Natural killer cell (primary cell): Measurements from ENCODE around the gene GIGYF2. TPM values are rescaled to one million over a fixed set of nuclear protein-coding genes. Genes with fewer than 3 reads are reported as not detected.

Experiments used
- ATAC-seq, 3 donors: fragments of 150-1000 bp in 2 of 3; fragments of 200-7000 bp in 1 of 3; cut with Tn5 transposase; 1 replicate in 1 of 3; 2 replicates in 2 of 3; pipeline ENCODE4 v1.10.0; 2021; ENCODE audit warnings: mild to moderate bottlenecking in 2 of 3, moderate library complexity in 2 of 3
- DNase-seq, 2 donors: peaks; one replicate each; pipeline versions ENCODE4 v3.0.0 to v3.0.0-alpha.2; 2013 to 2021; ENCODE audit warnings: mixed read lengths in 1 of 2
- H3K27ac ChIP-seq: one replicate; pipeline ENCODE4 v1.5.1; 2013; ENCODE audit warnings: mild to moderate bottlenecking, low read length
- H3K27me3 ChIP-seq: one replicate; pipeline ENCODE4 v1.6.1; 2013; ENCODE audit warnings: low read length; ENCODE audit not compliant: control insufficient read depth, insufficient read depth
- H3K36me3 ChIP-seq: one replicate; pipeline ENCODE4 v1.6.1; 2013; ENCODE audit warnings: low read length; ENCODE audit not compliant: control insufficient read depth, insufficient read depth
- H3K4me1 ChIP-seq: one replicate; pipeline ENCODE4 v1.6.1; 2013; ENCODE audit warnings: low read length; ENCODE audit not compliant: control insufficient read depth, insufficient read depth
- H3K4me3 ChIP-seq: one replicate; pipeline ENCODE4 v1.5.1; 2013; ENCODE audit warnings: low read length
- H3K9me3 ChIP-seq: one replicate; pipeline ENCODE4 v1.6.1; 2013; ENCODE audit warnings: low read length; ENCODE audit not compliant: control insufficient read depth, insufficient read depth
- H3K27ac Mint-ChIP-seq, 2 donors: one replicate each; pipeline ENCODE4 v1.8.0; 2022; ENCODE audit warnings: mild to moderate bottlenecking in 2 of 2, mixed read lengths in 2 of 2, moderate library complexity in 1 of 2
- H3K27me3 Mint-ChIP-seq, 2 donors: one replicate each; pipeline ENCODE4 v1.8.0; 2022; ENCODE audit warnings: low read depth in 2 of 2, mixed read lengths in 2 of 2
- H3K36me3 Mint-ChIP-seq: one replicate; pipeline ENCODE4 v1.8.0; 2022; ENCODE audit warnings: mixed read lengths
- H3K4me1 Mint-ChIP-seq, 2 donors: one replicate each; pipeline ENCODE4 v1.8.0; 2022; ENCODE audit warnings: mixed read lengths in 2 of 2
- H3K4me3 Mint-ChIP-seq: one replicate; pipeline ENCODE4 v1.8.0; 2022; ENCODE audit warnings: mild to moderate bottlenecking, moderate library complexity, mixed read lengths
- H3K9me3 Mint-ChIP-seq, 2 donors: one replicate each; pipeline ENCODE4 v1.8.0; 2022; ENCODE audit warnings: mixed read lengths in 2 of 2
- WGBS: methylation state at CpG from one replicate; pipeline ENCODE4 v1.1.7; 2013; ENCODE audit warnings: missing lambda C conversion rate; ENCODE audit not compliant: insufficient coverage; 5-methylcytosine and 5-hydroxymethylcytosine counted together
- intact Hi-C: fragments of 100-400 bp; cut with micrococcal nuclease; formaldehyde crosslinking; loops from one replicate; pipeline ENCODE4 v1.14.2; 2022
- total RNA-seq, 4 donors: library from RNA; stranded (reverse); fragments of 120-200 nt in 1 of 4; gene quantifications; one replicate each; pipeline versions ENCODE4 v1.2.3 to v1.2.4, GENCODE V29; 2013 to 2022
- TF ChIP-seq, protein P1 (sequence below): fragments of 200-600 bp; IDR thresholded peaks from one replicate; pipeline ENCODE4 v1.8.0; 2022; ENCODE audit warnings: antibody characterized with exemption

GIGYF2 gene
- total RNA-seq, 3 donors from 2014 or later (not counting 1 experiment from before 2014, with no cell fraction given) = 73.6 to 85.3 (median 80.1) TPM

DNA sequence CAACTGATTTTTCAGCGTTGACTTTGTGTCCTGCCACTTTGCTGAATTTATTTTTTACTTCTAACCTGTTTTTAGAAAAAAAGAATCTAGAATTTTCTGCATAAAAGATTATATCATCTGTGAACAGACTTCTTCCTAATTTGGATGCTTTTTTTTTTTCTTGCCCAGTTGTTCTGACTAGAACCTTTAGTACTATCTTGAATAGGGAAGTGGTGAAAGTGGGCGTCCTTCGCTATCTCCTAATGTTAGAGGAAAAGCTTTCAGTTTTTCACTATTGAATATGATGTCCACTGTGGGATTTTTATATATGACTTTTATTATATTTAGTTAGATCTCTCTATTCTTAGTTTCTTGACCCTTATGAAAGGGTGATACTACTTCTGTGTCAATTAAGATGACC is 105.0 kb downstream of the GIGYF2 start:
- intact Hi-C loops = no loop called here
- Mint-ChIP-seq H3K36me3 (peaks cover 15% of the 10 kb centered on the region), H3K27ac (no peak overlapping the region), H3K27me3 (no peaks in the 10 kb centered on the region), H3K4me1 (peaks cover 0 to 5% of the 10 kb centered on the region in 2 donors), H3K9me3 (no peaks in the 10 kb centered on the region), H3K4me3 (no peak overlapping the region)
- Histone ChIP-seq H3K4me3 (no peak overlapping the region), H3K36me3 (peaks cover 23% of the 10 kb centered on the region), H3K27ac (no peak overlapping the region), H3K27me3 (no peaks in the 10 kb centered on the region), H3K9me3 (no peaks in the 10 kb centered on the region), H3K4me1 (no peaks in the 10 kb centered on the region)
- ATAC-seq (no peak), DNase-seq (no peak)
- WGBS = no CpG with 5 or more reads among the region's 3 CpGs
- TF ChIP-seq, protein P1, sequence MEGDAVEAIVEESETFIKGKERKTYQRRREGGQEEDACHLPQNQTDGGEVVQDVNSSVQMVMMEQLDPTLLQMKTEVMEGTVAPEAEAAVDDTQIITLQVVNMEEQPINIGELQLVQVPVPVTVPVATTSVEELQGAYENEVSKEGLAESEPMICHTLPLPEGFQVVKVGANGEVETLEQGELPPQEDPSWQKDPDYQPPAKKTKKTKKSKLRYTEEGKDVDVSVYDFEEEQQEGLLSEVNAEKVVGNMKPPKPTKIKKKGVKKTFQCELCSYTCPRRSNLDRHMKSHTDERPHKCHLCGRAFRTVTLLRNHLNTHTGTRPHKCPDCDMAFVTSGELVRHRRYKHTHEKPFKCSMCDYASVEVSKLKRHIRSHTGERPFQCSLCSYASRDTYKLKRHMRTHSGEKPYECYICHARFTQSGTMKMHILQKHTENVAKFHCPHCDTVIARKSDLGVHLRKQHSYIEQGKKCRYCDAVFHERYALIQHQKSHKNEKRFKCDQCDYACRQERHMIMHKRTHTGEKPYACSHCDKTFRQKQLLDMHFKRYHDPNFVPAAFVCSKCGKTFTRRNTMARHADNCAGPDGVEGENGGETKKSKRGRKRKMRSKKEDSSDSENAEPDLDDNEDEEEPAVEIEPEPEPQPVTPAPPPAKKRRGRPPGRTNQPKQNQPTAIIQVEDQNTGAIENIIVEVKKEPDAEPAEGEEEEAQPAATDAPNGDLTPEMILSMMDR = no peak

DNA sequence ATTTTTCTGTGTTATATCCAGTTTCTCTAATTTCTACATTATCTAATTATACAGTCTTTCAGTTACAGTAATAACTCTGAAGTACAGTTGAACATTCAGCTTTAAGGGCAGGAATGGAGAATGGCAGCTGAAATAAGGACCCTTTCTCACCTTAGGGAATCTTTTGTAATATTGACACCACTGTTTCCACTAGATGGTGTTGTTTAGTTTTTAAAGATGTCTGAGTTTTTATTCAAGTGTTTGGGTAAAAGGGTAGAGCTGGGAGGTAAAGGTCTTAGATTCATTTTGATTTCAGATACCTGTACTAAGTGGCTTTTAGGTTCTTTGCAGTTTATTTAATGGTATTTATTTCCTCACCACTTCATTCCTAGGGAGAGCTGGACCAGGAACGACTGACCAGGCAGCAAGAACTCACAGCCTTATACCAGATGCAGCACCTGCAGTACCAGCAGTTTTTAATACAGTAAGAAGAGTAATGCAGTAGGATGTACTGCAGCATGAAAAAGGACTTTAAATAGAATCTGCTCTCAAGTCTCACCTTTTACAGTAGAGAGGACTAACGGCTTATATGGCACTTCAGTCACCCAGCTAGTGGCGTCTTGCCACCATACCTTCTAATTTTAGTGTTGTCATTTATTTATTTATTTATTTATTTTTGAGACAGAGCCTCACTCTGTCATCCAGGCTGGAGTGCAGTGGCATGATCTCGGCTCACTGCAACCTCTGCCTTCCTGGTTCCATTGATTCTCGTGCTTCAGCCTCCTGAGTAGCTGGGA is 112.4 kb downstream of the GIGYF2 start:
- no peaks in the 10 kb centered on the region for H3K4me1 Mint-ChIP-seq
- no peaks in the 10 kb centered on the region for H3K27me3 ChIP-seq
- no peaks in the 10 kb centered on the region for H3K27me3 Mint-ChIP-seq
- H3K27ac ChIP-seq = no peak overlapping the region
- H3K4me1 ChIP-seq = no peaks in the 10 kb centered on the region
- no peak overlapping the region for H3K4me3 ChIP-seq
- TF ChIP-seq, protein P1 = no peak
- no peak overlapping the region for H3K4me3 Mint-ChIP-seq
- peak in 1 of 2 donors; percentile 9 for DNase-seq
- no peaks in the 10 kb centered on the region for H3K9me3 Mint-ChIP-seq
- peaks cover 69% of the 10 kb centered on the region for H3K36me3 ChIP-seq
- WGBS = 98% methylated on average over 3 of the region's 5 CpGs
- ATAC-seq = no peak
- peaks cover 6% of the 10 kb centered on the region for H3K36me3 Mint-ChIP-seq
- intact Hi-C loops = loop anchor here (2.0 kb wide), 1 partner anchor 443 kb away; no protein-coding TSS in a partner anchor
- H3K9me3 ChIP-seq = no peaks in the 10 kb centered on the region
- no peak overlapping the region for H3K27ac Mint-ChIP-seq

DNA sequence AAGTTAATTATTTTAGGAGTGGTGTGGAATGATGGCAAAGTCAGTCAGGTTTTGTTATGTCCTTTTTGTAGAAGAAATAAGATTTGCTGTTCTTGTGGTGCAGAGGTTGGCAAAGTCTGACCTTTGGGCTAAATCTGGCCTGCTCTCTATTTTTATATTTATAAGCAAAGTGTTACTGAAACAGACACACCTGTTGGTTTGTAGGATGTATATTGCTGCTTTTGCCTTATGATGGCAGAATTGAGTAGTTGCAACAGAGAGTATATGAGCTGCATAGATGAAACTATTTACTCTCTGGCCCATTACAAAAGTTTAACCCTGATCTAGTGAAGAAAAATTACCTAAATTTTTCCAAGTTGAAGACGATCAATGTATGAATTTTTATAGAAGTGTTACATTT is 113.3 kb downstream of the GIGYF2 start:
- H3K9me3 Mint-ChIP-seq = no peaks in the 10 kb centered on the region

More for the DNA sequence above, 113.3 kb downstream of the GIGYF2 start:
- no peaks in the 10 kb centered on the region for H3K4me1 ChIP-seq
- TF ChIP-seq, protein P1 = no peak
- WGBS = no CpG with 5 or more reads among the region's 1 CpG
- ATAC-seq (no peak), DNase-seq (no peak)
- Mint-ChIP-seq H3K27ac (no peak overlapping the region), H3K4me3 (no peak overlapping the region), H3K36me3 (peaks cover 6% of the 10 kb centered on the region), H3K27me3 (no peaks in the 10 kb centered on the region), H3K4me1 (no peaks in the 10 kb centered on the region)
- H3K36me3 ChIP-seq = peaks cover 74% of the 10 kb centered on the region
- no peak overlapping the region for H3K27ac ChIP-seq
- H3K4me3 ChIP-seq = no peak overlapping the region
- H3K9me3 ChIP-seq = no peaks in the 10 kb centered on the region
- intact Hi-C loops = no loop called here
- H3K27me3 ChIP-seq = no peaks in the 10 kb centered on the region
